Transverse colon (tissue), 4 donors: Measurements from ENCODE around the gene TBX3. TPM values are rescaled to one million over a fixed set of nuclear protein-coding genes. Genes with fewer than 3 reads are reported as not detected.

Experiments
- DNase-seq: peaks from one replicate; pipeline ENCODE4 v3.0.0-alpha.2; 2019
- H3K27ac ChIP-seq, 4 donors: fragments of 200-600 bp; sonication (generic); 2 replicates each; pipeline ENCODE4 v1.5.1; 2016 to 2018; ENCODE audit warnings: inconsistent platforms in 4 of 4
- H3K27me3 ChIP-seq: fragments of 200-600 bp; sonication (generic); 2 replicates; pipeline ENCODE4 v1.5.1; 2017; ENCODE audit warnings: inconsistent platforms
- H3K36me3 ChIP-seq, 4 donors: fragments of 200-600 bp; sonication (generic); 2 replicates each; pipeline ENCODE4 v1.5.1; 2017 to 2019; ENCODE audit warnings: inconsistent platforms in 4 of 4
- H3K4me1 ChIP-seq, 4 donors: fragments of 200-600 bp; sonication (generic); 2 replicates each; pipeline ENCODE4 v1.5.1; 2017 to 2020; ENCODE audit warnings: inconsistent platforms in 4 of 4
- H3K4me3 ChIP-seq, 4 donors: fragments of 200-600 bp; sonication (generic); 1 replicate in 1 of 4; 2 replicates in 3 of 4; pipeline versions ENCODE4 v1.5.1 to v1.6.1; 2017 to 2019; ENCODE audit warnings: inconsistent platforms in 4 of 4
- H3K9me3 ChIP-seq, 2 donors: fragments of 200-600 bp; sonication (generic); 2 replicates each; pipeline ENCODE4 v1.5.1; 2017 to 2019; ENCODE audit warnings: inconsistent platforms in 2 of 2
- CTCF ChIP-seq, 5 experiments: fragments of 200-600 bp in 3 of 5; fragments of 450-650 bp in 2 of 5; sonication (generic) in 3 of 5; IDR thresholded peaks; 1 replicate in 2 of 5; 2 replicates in 3 of 5; pipeline ENCODE4 v1.5.1; 2016 to 2017; ENCODE audit warnings: antibody characterized with exemption in 5 of 5, inconsistent platforms in 3 of 5, mild to moderate bottlenecking in 2 of 5, moderate library complexity in 1 of 5
- EP300 ChIP-seq: sonication (generic); formaldehyde crosslinking; IDR thresholded peaks from one replicate; pipeline ENCODE4 v1.6.1; 2017; ENCODE audit warnings: antibody characterized with exemption, low read depth
- POLR2A ChIP-seq: fragments of 450-650 bp; IDR thresholded peaks from one replicate; pipeline ENCODE4 v1.6.1; 2016; ENCODE audit warnings: antibody characterized with exemption, mild to moderate bottlenecking, moderate library complexity
- POLR2AphosphoS5 ChIP-seq, 3 donors: sonication (generic); formaldehyde crosslinking; IDR thresholded peaks; one replicate each; pipeline ENCODE4 v1.6.1; 2016; ENCODE audit warnings: antibody characterized with exemption in 3 of 3
- WGBS, 2 donors: methylation state at CpG; one replicate each; pipeline ENCODE4 v1.1.5; 2018; ENCODE audit warnings: low coverage in 1 of 2; 5-methylcytosine and 5-hydroxymethylcytosine counted together
- in situ Hi-C, 4 donors: fragments of 200-750 bp; cut with MboI; loops; one replicate each; pipeline versions ENCODE4 v1.15.0 to v1.15.1; 2017; ENCODE audit warnings: low sequenced_read_pairs in 3 of 4, low pct_ligation_motif_present in 1 of 4, low pct_unique_long_range_greater_than_20kb in 1 of 4
- intact Hi-C: fragments of 100-400 bp; cut with DNase I; formaldehyde crosslinking; loops from one replicate; pipeline ENCODE4 v1.15.1; 2023; ENCODE audit warnings: low total_unique reads
- total RNA-seq, 4 donors: library from RNA; depleted of rRNA; stranded (reverse); fragments of >200 nt; gene quantifications; one replicate each; pipeline ENCODE4 v1.1.0, GENCODE V29; 2016

TBX3 gene
- total RNA-seq, 4 donors from 2014 or later = 2.8 to 11.9 (median 5.9) TPM

- in situ Hi-C loops = no loop called here
Observed at GRCh38 chr12:114689075-114689994, 5.4 kb upstream of the TBX3 start.

GRCh38 chr12:114688256-114688845 lies 4.4 kb upstream of the TBX3 start:
- H3K36me3 ChIP-seq = no peaks in the 10 kb centered on the region
- peaks cover 0 to 24% (median 18%) of the 10 kb centered on the region in 4 donors for H3K4me1 ChIP-seq
- TF ChIP-seq EP300 = no peak
- TF ChIP-seq POLR2AphosphoS5 (IDR thresholded peaks at IDR 0.05) = no peak
- H3K27me3 ChIP-seq = peaks cover 84% of the 10 kb centered on the region
- 58% methylated on average over 4 of the region's 4 CpGs; no CpG with 5 or more reads in 1 of the 2 donors for WGBS, 2 donors
- in situ Hi-C loops (no loop called here), intact Hi-C loops (no loop called here)
- H3K4me3 ChIP-seq = no peak overlapping the region
- H3K9me3 ChIP-seq = no peaks in the 10 kb centered on the region
- H3K27ac ChIP-seq = no peak overlapping the region
- DNase-seq = no peak

More at GRCh38 chr12:114689075-114689994, 5.4 kb upstream of the TBX3 start:
- H3K36me3 ChIP-seq = no peaks in the 10 kb centered on the region
- peaks cover 0 to 24% (median 18%) of the 10 kb centered on the region in 4 donors for H3K4me1 ChIP-seq
- 61 to 67% methylated on average over 3 to 5 of the region's 5 CpGs for WGBS, 2 donors
- intact Hi-C loops = no loop called here
- TF ChIP-seq EP300 (no peak), CTCF (IDR thresholded peaks at IDR 0.05) (no peak), POLR2AphosphoS5 (IDR thresholded peaks at IDR 0.05) (no peak), POLR2A (no peak)
- no peak for DNase-seq
- H3K9me3 ChIP-seq = no peaks in the 10 kb centered on the region
- H3K27ac ChIP-seq = no peak overlapping the region
- no peak overlapping the region for H3K4me3 ChIP-seq
- peaks cover 89% of the 10 kb centered on the region for H3K27me3 ChIP-seq

GRCh38 chr12:114687802-114688201 lies 3.8 kb upstream of the TBX3 start:
- no peaks in the 10 kb centered on the region for H3K36me3 ChIP-seq
- DNase-seq = no peak
- no peak for TF ChIP-seq EP300
- H3K27ac ChIP-seq = no peak overlapping the region
- 33 to 44% methylated on average over 11 to 12 of the region's 12 CpGs for WGBS, 2 donors
- in situ Hi-C loops (no loop called here), intact Hi-C loops (no loop called here)
- peaks cover 0 to 19% (median 16%) of the 10 kb centered on the region in 4 donors for H3K4me1 ChIP-seq
- H3K27me3 ChIP-seq = peaks cover 83% of the 10 kb centered on the region
- no peak overlapping the region for H3K4me3 ChIP-seq
- H3K9me3 ChIP-seq = no peaks in the 10 kb centered on the region

GRCh38 chr12:114686773-114687500 lies 3.0 kb upstream of the TBX3 start:
- no peak overlapping the region for H3K4me3 ChIP-seq
- in situ Hi-C loops = no loop called here

More at GRCh38 chr12:114686773-114687500, 3.0 kb upstream of the TBX3 start:
- Histone ChIP-seq H3K36me3 (no peaks in the 10 kb centered on the region), H3K27me3 (peaks cover 74% of the 10 kb centered on the region), H3K9me3 (no peaks in the 10 kb centered on the region), H3K27ac (peak overlapping the region in 2 of 4 donors; percentile 9 to 92), H3K4me1 (peaks cover 0 to 11% (median 7%) of the 10 kb centered on the region in 4 donors)
- intact Hi-C loops = no loop called here
- WGBS, 2 donors = 68% methylated on average over 41 of the region's 41 CpGs; no CpG with 5 or more reads in 1 of the 2 donors
- TF ChIP-seq EP300 (no peak), POLR2AphosphoS5 (IDR thresholded peaks at IDR 0.05) (no peak), POLR2A (no peak), CTCF (IDR thresholded peaks at IDR 0.05) (no peak)
- DNase-seq = no peak
